NCI-H1048 (cell line): ENCODE data around the gene APOA1.

ENCODE experiments used
- DNase-seq: peaks from one replicate; lab custom pipeline; 2025; lab: John Stamatoyannopoulos, UW

The APOA1 gene

GRCh38 chr11:116788975-116789374 lies 48.4 kb downstream of the APOA1 start:
- DNase-seq = no peak

GRCh38 chr11:116788534-116788933 lies 48.9 kb downstream of the APOA1 start:
- no peak for DNase-seq

DNA sequence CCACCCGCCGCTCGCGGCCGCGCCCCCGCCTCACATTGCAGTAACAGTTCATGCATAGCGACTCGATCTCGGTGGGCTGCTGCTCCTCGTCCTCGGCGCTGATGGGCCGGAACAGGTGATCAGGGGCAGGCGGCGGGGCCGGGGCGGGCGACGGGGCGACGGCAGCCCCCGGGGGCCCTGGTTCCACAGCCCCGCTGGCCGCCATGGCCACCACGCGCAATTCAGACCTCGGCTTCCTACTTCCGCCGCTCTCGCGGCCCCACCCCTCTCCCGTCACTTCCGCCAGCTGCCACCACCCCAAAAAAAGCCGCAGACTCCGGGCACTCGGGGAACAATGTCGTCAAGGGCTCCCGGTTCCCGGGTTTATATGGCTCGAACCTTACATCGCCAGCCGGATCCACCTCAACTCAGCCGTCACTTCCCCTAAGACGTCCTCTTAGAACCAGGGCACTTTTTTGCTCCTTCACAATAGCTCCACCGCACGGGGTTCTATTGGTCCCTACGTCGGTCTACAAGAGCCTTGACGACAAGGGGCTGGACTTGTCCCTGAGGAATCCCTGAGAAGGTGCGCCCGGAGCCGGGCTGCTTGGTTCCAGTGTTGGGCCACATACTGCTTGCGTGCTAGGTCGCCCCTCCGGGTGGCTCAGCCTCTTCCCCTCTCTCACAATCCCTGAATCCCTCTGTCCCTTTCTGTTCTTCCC lies 49.5 kb downstream of the APOA1 start, which contains the start of gene ZPR1:
Gene ZPR1 (minus strand): TSS at position 238 of the 701 bp plus-strand sequence. CDS start 33 bp downstream, at position 205.
- peak; percentile 38 for DNase-seq

DNA sequence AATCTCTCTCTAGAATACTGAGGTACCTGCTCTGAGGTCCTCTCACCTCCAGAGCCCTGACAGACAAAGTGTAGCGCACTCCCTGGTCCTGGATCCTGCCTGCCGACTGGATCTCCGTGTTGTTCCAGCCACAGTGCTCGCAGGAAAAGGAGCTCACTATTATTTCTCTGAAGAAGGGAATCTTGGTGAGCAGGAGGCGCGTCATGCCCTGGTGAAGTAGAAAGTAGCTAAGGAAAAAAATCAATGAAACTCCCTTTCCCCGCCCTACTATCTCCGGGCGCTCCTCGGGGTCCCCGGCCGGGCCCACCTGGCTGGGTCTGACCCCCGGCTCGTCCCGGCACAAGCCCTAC lies 50.0 kb downstream of the APOA1 start:
- DNase-seq = no peak

DNA sequence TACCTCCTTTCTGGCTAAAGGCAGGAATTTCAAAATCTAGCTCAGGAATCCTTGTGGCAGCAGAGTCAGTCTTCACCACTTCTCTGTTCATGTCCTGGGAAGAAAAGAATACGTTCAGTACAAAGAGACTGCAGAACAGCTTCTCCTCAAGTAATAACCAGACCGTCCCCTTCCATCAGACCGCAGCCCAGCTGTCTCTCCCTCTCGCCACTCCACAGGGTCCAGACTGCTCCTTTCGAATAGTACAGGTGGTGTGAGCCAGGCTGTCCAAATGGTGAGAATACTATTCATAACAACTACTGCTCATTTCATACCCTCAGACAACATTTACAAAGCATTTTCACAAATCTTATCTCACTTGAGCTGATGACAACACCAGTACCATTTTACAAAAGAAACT lies 50.5 kb downstream of the APOA1 start:
- no peak for DNase-seq

- DNase-seq = no peak
Measured at GRCh38 chr11:116786326-116786725, 51.1 kb downstream of the APOA1 start.
